BJ (cell line): Measurements from ENCODE around the gene SV2C. TPM values are rescaled to one million over a fixed set of nuclear protein-coding genes. Genes with fewer than 3 reads are reported as not detected.

Experiments used
- CTCF ChIA-PET: fragments of 350-600 bp; formaldehyde crosslinking; extraction: SDS; loops from one replicate; lab custom pipeline; 2021; ENCODE audit warnings: antibody characterized with exemption, inconsistent platforms; lab: Yijun Ruan, JAX
- POLR2A ChIA-PET: fragments of 300-600 bp; sonication (Branson Sonifier 250); formaldehyde crosslinking; extraction: SDS; loops from one replicate; lab custom pipeline; 2021; ENCODE audit warnings: antibody characterized with exemption; lab: Charles Lee
- DNase-seq: peaks from one replicate; pipeline ENCODE4 v3.0.0-alpha.2; 2011; ENCODE audit warnings: low read depth
- H3K27me3 ChIP-seq: 2 replicates; pipeline ENCODE4 v1.6.0; 2011; ENCODE audit warnings: low read length; ENCODE audit not compliant: control insufficient read depth, insufficient read depth
- H3K36me3 ChIP-seq: 2 replicates; pipeline ENCODE4 v1.5.1; 2011; ENCODE audit warnings: low read length; ENCODE audit not compliant: control insufficient read depth, insufficient read depth
- H3K4me3 ChIP-seq: 2 replicates; pipeline ENCODE4 v1.5.1; 2011; ENCODE audit warnings: low read depth, mild to moderate bottlenecking, control low read depth, low read length
- CTCF ChIP-seq: IDR thresholded peaks from 2 replicates; pipeline ENCODE4 v1.5.1; 2011; ENCODE audit warnings: low read depth, mild to moderate bottlenecking, control low read depth, inconsistent platforms, low read length, moderate library complexity; ENCODE audit not compliant: insufficient read depth
- polyA plus RNA-seq: library from polyadenylated mRNA; depleted of rRNA; stranded (reverse); fragments of >200 nt; gene quantifications from 2 replicates; pipeline ENCODE4 v1.2.3, GENCODE V29; 2011

The SV2C gene
- polyA plus RNA-seq, 1 experiment, result not detected

DNA sequence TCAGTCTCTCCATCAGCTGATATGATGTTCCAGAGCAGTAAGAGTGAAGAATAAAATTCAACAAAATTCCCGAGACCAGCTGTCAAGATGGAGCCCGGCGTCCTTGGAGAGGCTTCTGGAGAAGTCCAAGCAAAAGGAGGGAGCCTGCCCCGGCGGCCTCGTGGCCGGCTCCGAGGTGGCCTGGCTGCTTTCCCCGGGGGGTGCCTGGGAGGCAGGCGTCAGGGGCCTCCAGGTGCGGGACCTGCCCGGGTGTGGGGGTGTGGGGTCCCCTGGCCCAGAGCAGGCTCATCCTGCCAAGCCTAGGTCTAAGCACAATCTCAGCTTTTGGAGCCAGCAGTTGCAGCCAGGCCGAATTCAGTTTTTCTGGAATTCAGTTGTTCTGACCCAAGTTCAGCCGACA lies 197.3 kb downstream of the SV2C start:
- no peak for DNase-seq
- H3K36me3 ChIP-seq, result no peaks in the 10 kb centered on the region
- no peaks in the 10 kb centered on the region for H3K27me3 ChIP-seq
- CTCF ChIA-PET, result no interaction called here
- POLR2A ChIA-PET, result no interaction called here
- TF ChIP-seq CTCF, result no peak
- H3K4me3 ChIP-seq, result no peak overlapping the region

- Histone ChIP-seq H3K27me3 (no peaks in the 10 kb centered on the region), H3K4me3 (no peak overlapping the region), H3K36me3 (no peaks in the 10 kb centered on the region)
- no peak for TF ChIP-seq CTCF
- CTCF ChIA-PET, result no interaction called here
- DNase-seq, result no peak
- POLR2A ChIA-PET, result no interaction called here
Observed at GRCh38 chr5:76283670-76284069, 200.5 kb downstream of the SV2C start.

DNA sequence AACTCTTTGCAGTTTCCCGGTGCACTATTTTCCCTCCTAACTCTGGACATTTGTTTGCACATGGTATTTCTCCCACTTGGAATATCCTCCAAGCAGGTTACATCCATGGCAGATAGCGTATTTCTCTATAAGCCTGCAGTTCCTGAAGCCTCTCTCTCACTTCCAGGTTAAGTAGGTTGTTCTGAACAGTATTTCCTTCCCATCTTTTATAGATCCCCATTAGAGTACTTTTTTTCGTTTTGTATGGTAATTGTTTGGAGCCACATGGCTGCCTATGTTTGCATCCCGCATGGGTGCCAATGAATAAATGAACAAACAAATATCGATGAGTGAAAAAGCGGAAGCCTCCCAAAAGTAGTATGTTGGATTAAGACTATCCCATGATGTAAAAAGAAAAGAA lies 206.5 kb downstream of the SV2C start:
- CTCF ChIA-PET, result no interaction called here
- POLR2A ChIA-PET, result no interaction called here
- H3K4me3 ChIP-seq, result no peak overlapping the region
- DNase-seq, result no peak
- no peaks in the 10 kb centered on the region for H3K27me3 ChIP-seq
- no peak for TF ChIP-seq CTCF
- H3K36me3 ChIP-seq, result no peaks in the 10 kb centered on the region

DNA sequence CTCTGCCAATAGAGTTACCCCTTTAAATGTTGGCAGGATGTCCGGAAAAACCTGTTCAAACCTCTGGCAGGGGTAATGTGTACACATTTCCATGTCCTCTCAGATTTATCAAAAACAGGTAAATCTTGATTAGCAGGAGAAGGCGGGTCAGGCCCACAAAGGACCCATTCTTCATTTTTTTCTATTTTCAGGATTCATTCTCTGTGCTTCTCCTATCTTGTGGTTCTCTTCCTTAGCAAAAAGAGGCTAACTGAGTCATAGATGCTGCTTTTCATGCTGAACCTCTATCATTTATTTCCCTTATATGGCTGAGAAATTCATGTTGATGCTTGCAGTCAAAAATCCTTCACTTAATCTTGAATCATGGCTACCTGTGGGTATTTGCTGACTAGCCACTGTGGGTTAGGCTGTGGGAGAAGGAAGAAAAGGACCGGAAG lies 207.2 kb downstream of the SV2C start:
- CTCF ChIA-PET, result interaction anchor here (1.0 kb wide), 1 partner anchor 17 kb away, joined by 3 read pairs; no protein-coding TSS in a partner anchor

More for the DNA sequence above, 207.2 kb downstream of the SV2C start:
- Histone ChIP-seq H3K27me3 (no peaks in the 10 kb centered on the region), H3K36me3 (no peaks in the 10 kb centered on the region), H3K4me3 (no peak overlapping the region)
- DNase-seq, result no peak
- POLR2A ChIA-PET, result no interaction called here
- TF ChIP-seq CTCF, result no peak
